HG02885 (cell line): ENCODE results near the gene HOXB1.

Source experiments
- ATAC-seq: cut with Tn5 transposase; IDR thresholded peaks from one replicate; pipeline ENCODE4 v1.9.1; 2021; ENCODE audit warnings: mild to moderate bottlenecking; ENCODE audit not compliant: unreplicated experiment, poor library complexity

The HOXB1 gene

DNA sequence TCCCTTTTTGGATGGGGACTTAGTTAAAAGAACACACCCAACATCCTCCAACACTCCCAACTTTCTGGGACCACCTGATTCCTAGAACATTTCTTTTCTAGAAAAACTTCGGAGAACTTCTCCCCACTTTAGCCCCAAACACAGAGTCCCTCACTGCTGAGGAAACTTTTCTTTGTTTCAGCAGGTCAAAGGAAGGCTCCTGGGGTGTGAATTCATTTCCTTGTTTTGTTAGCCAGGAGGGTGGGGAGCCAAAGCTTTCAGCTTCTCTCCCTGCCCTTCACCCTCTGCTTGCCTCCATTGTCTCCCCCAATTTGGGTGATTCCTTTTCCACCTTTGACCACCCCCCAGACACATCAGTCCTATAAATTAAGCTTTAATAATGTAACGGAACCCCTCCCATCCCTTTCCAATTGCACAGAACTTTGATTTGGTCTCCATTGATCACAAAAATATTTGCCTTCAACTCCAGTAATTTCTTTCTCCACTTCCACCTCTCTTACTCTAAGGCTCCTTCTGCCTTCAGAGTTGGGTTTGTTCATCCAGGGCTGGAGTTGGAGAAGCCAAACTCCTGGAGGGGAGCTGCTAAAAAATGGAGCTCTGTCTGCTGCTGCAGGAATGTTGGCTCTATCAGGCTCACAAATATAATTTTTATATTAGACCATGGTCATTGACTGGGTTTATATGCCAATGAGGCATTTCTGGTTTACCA is 37.0 kb upstream of the HOXB1 start:
- no peak for ATAC-seq

DNA sequence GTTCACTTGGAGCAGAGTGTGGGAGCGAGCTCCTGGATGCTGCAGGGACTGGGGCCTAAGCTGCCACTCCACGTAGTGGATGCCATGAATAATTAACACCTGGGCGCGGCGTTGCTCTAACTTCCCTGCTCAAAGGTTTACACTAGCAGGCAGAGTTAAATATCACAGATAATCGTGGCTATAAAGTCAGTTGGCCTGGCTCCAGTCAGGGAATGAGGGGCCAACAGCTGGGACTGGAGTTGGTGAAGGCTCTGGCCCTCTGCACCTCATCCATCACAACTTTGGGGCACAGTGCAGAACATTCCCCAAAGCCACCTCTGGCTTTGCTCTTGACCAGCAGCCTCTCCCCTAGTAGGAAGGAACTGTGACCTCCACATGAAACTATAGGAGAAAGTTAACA is 36.4 kb upstream of the HOXB1 start:
- ATAC-seq: no peak

DNA sequence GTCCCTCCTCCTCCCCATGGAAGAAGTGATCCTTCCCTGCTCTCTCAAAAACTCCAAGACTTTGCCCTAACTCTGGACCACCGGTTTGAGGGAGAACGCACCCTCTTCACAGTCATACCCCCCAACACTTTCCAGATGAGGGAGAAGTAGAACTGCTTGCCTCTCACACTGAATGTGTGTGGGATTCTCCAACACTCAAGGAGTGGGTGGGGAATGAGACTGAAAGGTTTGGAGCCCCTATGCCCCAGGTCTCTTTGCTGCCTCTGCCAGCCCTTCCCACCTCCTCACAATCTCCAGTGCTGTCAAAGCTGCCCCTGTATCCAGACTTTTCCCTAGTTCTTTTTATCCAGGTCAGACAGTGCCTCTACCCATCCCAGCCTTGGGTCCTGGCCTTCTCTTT is 35.9 kb upstream of the HOXB1 start:
- no peak for ATAC-seq

DNA sequence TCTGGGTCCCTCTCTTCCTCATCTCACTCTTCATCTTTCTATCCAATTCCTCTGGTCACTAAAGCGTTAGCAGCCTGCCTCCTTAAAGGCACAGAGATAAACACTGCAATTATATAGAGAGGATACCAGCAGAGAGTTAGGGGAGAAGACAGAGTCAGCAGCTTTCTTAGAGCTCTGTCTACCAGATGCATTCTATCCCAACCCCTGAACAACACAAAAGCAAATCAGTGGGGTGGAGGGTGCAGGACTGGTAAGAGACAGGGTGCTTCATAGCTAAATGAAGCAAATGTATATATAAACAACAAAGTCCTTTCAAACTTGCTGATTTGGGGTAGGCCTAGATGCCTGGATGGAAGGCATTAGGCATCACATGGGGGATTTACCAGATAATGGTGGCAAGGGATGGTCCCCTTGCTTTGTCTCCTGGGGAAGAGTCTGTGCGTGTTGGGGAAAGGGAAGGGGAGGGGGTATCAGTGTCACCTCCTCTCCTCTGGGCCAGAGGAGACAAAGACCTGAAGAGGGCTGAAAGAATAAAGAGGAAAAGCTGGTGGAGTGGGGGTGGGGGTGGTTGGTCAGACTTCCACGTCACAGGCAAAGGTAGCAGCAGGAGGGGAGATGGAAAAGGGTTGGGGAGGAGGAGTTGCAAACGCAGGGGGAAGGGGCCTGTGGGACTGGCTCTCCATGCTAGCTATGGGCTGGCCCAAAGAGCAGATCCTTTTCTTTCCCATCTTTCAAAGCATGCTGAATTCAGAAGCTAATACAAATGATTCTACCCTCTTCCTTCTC is 35.3 kb upstream of the HOXB1 start:
- no peak for ATAC-seq

DNA sequence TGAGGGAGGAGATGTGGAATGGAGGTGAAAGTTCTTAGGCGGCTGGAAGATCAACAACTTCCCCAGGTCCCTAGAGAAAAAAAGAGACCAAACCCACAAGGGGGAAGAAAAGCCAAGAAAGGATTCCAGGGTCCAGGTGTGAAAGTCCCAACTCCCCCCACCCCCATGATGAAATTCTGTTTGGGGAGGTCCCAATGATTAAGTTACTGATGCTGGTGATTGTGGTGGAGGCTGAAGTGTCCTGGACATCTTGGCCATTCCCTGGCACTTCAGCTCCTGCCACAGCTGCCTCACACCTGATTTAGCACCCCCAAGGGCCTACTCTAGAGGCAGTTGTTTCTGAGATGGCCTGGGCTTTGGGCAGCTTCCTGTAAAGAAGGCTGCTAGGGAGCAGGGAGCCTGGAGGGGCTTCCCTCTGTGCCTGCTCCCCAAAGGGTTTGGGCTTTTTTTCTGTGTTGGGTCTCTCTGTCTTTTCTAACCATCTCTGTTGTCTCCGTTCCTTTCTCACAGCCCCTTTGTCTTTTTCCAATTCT is 34.3 kb upstream of the HOXB1 start:
- ATAC-seq: no peak

DNA sequence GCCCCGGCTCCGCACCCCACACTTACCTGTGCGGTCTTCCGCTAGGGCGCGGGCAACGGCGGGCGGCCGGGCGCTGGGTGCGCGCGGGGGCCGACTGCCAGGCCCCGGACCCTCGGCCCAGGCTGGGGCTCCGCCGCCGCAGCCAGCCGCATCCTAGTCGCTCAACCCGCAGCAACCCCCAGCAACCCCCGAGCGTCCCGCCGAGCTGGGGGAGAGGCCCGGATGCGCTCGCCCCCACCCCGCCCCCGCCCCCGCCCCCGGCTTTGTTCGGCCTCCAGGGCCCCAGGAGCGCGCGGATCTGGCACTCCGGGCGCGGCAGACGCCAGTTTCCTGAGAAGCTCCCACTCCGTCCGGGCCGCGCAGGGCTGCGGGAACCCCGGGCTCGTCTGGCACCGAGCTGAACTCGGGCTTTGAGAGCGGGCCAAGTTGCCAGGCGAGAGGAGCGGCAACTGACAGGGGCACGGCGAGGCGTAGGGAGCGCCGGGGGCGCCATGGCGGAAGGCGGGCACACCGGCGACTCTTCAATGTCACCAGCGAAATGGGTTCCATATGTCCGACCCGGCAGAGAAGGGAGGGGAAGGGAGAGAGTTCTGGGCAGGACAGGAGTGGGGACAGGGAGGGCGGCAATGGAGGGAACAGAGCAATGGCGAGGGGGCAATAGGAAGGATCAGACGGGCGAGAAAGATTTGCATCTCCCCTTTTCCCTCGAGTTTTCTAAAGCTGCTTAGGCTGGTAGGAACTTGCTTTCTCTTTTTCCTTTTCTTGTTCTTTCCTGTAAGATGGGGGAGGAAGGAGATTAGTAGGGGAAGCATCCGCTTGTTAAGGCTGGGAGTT is 33.6 kb upstream of the HOXB1 start:
- ATAC-seq: no peak

DNA sequence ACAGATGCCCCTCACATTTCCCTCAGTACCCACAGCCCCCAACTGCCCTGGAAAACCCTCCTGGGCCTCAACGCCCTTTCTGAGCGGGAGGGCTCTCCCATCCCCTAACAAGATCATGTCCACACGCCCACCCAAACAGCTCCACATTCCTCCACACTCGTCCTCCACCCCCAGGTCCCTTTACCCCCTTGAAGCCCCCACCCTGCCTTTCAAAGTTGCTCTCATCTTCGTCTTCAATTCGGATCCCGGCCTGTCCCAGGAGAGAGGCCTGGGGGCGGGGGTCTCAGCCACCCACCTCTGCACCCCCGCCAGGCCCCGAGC is 33.0 kb upstream of the HOXB1 start:
- ATAC-seq: no peak

DNA sequence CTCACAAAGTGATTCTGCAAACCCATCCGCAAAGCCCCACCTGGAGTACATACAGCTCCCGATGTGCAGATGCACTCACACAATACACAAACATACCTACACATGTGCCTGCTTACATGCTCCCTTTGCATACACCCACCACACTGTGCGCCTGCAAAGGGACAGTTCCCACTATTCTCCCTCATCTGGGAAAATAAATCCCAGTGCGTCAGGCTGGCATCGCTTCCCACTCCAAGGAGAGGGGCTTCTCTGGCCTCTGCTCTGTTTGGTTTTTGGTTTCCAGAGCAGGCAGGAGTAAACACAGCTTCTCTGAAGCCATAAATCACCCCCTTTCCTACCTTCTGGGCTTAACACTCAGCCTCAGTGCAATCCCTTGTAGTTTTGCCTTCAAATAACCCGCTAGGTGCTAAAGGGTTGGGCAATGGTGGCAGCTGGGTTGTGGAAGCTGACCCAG is 32.6 kb upstream of the HOXB1 start:
- no peak for ATAC-seq

DNA sequence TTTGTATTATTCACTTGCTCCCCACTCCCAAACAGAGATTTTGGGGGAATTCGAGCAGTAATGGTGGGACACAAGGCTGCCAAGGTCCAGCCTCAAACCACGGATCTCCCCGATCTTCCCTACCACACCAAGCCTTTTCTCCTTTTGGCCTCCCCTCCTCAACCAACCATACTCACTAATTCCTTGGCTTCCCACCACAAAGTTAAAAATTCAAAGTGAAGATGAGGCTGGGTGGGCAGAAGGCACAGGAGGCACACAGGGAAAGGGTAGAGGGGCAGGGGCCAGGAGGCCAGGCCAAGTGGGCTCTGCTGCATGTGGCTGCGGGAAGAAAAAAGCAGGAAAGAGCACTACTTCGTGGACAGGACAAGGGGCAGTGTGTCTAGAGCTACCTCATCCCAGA is 32.1 kb upstream of the HOXB1 start:
- ATAC-seq: no peak

DNA sequence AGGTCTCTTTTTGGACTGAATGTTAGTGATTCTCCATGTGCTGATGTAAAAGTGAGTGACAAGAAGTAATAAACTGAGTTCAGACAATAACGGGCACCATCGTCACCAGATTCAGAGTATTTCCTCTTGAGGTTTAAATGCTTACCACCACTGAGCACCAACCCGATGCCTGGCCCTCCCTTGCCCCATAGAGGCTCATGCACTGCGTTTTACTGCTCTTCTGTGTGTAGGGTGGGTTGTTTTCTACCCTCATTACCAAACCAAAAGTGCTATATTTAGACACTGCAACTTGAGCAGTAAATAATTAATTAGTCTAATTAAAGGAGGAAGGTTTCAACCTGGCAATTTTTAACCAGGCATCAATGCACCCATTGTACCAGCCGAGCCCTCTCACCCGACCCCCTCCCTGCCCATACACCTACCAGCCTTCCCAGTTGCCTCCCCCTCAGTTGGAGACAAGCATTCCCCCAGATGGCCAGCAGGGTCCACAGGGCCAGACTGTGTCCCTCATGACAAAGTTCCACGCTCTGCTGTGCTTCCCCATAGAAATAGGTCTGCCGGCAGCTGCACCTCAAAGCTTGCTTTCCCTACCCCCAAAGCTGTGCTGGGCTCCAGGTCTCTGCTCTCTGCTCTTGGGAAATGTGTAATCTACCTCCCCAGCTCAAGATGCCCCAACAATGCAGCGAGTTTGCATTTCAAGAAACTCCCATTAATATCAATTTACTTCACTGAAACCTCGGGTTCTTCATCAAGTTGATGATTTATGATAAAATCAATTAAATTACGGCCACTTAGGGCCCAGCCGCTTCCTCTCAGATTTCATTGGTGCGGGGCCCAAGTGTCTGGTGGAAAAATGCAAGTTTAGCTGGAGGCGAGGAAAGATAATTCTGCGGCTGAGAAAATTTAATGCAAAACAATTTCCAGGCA is 31.3 kb upstream of the HOXB1 start:
- ATAC-seq: no peak

DNA sequence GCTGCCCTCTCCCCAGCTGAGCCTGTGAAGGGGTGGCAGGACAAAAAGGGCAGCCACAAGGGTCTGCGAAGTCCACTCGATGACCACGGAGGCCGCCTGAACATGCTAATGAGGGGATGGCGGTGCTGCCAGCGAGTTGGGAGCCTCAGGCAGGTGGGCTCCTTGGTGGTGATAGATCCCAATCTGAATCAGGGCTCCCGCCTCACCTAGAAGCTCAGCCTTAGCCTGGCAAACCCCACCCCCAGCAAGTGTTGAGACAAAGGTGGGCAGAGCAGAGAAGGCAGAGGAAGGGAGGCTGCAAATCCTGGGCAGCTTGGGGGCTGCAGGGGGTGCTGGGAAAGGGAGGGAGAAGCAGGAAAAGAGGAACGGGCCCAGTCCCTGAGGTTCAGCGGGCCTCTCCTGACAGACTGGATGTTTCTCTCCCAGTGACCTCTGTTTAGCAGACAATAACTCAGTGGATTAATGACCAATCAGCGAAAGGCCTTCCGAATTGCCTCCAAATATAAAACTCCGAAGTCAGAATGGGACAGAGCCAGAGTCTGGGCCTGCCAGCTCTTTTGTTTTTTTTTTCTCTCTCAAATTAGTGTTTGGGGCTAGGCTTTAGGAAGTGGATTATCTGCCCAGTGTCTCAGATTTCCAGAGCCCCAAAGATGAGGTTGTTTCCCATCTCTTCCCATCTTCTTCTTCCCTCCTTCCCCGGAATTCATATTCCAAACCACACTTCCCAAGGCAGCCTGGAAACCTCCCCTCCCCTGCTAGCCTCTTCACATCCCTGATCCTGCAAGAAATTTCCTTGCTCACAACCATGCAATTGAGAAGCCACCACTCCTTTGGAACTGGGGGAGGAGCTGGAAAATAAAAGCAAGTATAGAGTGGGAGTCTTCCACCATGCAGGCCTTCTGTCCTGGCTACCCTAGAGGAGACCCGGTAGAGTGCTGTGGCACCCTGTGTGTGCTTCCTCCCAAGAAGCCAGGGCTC is 29.3 kb upstream of the HOXB1 start:
- no peak for ATAC-seq

DNA sequence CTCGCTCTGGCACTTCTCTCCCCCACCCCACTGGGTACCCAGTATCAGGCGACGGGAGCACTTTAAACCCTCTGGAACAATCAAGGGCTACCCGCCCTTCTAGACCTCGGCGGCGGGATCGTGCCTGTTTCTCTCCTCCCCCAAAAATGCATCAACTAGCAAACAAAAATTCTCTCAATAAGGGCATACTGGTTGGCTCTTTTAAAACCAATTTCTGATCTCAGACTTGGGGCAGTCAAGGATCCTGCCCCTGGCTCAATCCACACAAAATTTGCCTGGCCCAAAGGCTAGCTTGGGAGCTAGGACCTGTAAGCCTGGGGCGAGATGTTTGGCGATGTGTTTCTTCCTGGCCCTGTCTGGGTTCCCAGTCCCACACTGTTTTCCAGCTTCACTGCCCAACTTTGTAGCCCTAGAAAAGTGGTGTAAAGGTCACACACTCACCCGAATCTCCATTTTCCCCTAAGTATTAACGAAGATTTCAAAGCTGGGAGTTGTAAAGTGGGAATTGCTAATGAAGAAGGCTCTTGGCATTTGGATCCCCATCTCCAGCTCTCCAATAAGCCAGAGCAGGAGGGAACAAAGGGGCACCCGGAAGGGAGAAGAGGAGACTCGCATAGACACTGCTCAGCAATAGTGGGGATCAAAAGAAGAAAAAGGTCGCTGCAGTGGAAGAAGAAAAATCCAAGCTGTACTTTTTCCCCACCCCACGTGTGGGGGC is 28.5 kb upstream of the HOXB1 start:
- no peak for ATAC-seq

DNA sequence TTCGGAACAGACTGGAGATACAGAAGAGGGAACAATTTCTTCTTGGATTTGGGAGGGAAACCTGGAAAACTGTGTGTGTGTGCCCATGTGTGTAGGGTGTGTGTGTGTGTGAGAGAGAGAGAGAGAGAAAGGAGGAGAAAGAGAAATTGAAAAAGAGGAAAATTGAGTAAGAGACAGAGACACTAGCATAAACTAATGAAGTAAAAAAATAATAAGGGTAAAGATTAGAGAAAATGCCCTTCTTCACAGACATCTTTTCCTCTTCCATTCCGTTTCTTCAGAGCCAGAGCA is 28.0 kb upstream of the HOXB1 start:
- no peak for ATAC-seq

DNA sequence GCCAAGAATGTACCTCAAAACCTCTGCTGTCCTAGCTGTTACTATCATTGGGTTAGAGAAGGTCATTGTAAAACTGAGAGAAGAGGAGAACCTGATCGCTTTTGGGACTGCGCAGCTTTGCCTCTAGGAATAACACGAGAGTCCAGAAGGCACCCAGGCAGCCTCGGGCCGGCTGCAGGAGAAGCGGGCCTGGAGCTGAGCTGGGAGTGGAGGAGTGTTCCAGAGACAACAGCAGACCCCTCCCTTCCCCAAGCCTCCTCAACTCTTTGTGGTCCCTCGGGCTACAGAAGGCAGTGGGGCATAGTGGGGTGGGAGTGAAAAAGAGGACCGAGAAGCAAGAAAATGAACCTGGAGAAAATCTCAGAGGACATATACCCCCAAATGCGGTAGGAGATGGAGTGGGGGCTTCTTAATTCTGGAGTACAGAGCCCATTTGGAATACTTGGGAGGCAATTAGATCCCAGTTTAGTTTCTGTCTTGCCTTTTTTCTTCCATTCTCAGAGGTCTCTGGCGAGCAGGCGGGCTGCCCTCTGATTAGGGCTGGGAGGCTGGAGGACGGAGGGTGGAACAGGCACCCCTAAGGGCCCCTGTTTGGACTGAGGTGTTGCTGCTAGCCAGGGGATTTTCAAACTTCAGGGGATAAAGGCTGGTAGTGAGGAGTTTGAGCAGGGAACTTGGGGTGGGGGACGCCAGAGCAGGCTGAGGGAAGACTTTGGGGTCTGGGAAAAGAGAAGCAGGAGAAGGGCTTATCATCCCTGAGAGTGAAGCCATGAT is 27.4 kb upstream of the HOXB1 start:
- no peak for ATAC-seq

DNA sequence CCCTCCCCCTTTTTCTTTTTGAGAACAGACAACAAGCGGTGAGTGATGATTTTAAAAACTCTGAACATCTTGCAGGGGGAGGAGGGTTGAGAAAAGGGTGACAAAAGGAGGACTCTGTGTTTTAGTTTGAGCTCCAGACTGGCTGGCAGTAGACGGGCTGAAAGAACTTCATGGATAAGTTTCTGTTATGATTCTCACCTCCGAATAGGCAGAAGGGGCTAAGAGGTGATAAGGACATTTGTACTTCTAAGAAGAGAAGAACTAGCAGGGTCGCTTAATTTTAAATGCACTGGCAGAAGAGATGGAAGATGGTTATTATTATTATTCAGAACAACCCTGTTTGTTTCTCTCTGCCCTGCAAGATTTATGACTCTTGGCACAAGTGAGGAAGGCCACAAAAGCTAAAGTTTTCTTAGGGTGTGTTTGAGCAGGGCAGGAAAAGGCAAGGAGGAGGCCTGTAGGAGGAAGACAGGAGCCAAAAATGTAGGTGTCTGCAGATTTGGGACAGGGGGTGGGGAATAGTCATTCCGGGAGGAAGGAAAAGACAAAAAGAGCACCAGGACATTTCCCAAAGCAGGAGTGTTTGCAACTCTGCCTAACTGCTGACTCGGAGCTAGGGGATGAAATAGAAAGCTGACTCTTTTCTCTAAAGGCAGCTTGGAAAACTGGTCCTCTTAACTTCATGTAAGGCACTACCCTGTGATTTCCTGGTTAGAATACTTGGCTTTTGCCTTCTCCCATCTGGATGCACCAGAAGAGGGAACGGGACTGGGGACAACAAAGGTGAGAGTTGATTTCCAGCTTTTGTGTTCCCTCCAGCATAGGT is 26.0 kb upstream of the HOXB1 start:
- no peak for ATAC-seq

DNA sequence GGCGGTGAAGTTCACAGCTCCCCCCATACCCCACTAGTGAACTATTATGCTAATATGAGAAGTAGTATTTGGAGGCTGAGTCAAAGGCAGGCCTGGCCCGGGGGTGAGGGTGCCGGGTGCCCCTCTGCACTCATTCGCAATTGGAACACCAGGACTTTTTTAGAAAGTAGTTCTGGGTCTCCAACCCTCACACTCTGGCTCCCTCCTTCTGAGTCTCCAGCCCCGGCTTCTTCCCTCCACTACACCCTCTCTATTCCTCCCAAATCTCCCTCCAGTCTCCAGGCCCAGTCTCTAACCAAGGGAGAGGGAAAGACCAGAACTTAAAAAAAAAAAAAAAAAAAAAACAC is 25.4 kb upstream of the HOXB1 start:
- no peak for ATAC-seq
